GM23248 (cell line): ENCODE results near the gene OPRL1. TPM values are rescaled to one million over a fixed set of nuclear protein-coding genes. Genes with fewer than 3 reads are reported as not detected.

Source experiments
- DNase-seq: peaks from one replicate; pipeline ENCODE4 v3.0.0-alpha.2; 2015
- H2AFZ ChIP-seq: fragments of 200-600 bp; sonication (generic); 2 replicates; pipeline ENCODE4 v1.6.1; 2016; ENCODE audit warnings: antibody characterized with exemption
- H3F3A ChIP-seq: fragments of 200-600 bp; sonication (generic); 2 replicates; pipeline ENCODE4 v1.6.1; 2016; ENCODE audit warnings: mild to moderate bottlenecking, antibody characterized with exemption, mixed run types; ENCODE audit not compliant: insufficient read depth
- H3K27ac ChIP-seq: fragments of 200-600 bp; sonication (generic); 2 replicates; pipeline ENCODE4 v1.5.1; 2016; ENCODE audit warnings: mild to moderate bottlenecking
- H3K27me3 ChIP-seq: fragments of 200-600 bp; sonication (generic); replicated peaks from 2 replicates; pipeline ENCODE4 v1.6.1; 2016; ENCODE audit warnings: mild to moderate bottlenecking; ENCODE audit not compliant: insufficient read depth
- H3K36me3 ChIP-seq: fragments of 200-600 bp; sonication (generic); 2 replicates; pipeline ENCODE4 v1.6.1; 2016; ENCODE audit warnings: low read depth, mild to moderate bottlenecking
- H3K4me1 ChIP-seq: fragments of 200-600 bp; sonication (generic); 2 replicates; pipeline ENCODE4 v1.6.1; 2016; ENCODE audit warnings: mild to moderate bottlenecking; ENCODE audit not compliant: insufficient read depth
- H3K4me2 ChIP-seq: fragments of 200-600 bp; sonication (generic); one replicate; pipeline ENCODE4 v1.6.1; 2016; ENCODE audit warnings: mild to moderate bottlenecking; ENCODE audit not compliant: unreplicated experiment
- H3K4me3 ChIP-seq: fragments of 200-600 bp; sonication (generic); 2 replicates; pipeline ENCODE4 v1.5.1; 2016; ENCODE audit warnings: mild to moderate bottlenecking
- H3K79me2 ChIP-seq: fragments of 200-600 bp; sonication (generic); 2 replicates; pipeline ENCODE4 v1.6.1; 2016; ENCODE audit warnings: mild to moderate bottlenecking; ENCODE audit not compliant: insufficient read depth
- H3K9ac ChIP-seq: fragments of 200-600 bp; sonication (generic); 2 replicates; pipeline ENCODE4 v1.6.1; 2016; ENCODE audit warnings: mild to moderate bottlenecking
- H3K9me2 ChIP-seq: fragments of 200-600 bp; sonication (generic); 2 replicates; pipeline ENCODE4 v1.6.1; 2016; ENCODE audit warnings: mixed run types, mild to moderate bottlenecking, moderate library complexity; ENCODE audit not compliant: insufficient read depth
- H3K9me3 ChIP-seq: fragments of 200-600 bp; sonication (generic); one replicate; pipeline ENCODE4 v1.6.1; 2017; ENCODE audit warnings: low read depth
- H4K20me1 ChIP-seq: fragments of 200-600 bp; sonication (generic); 2 replicates; pipeline ENCODE4 v1.6.0; 2016; ENCODE audit not compliant: insufficient read depth
- EZH2 ChIP-seq: fragments of 200-600 bp; sonication (generic); IDR thresholded peaks from 2 replicates; pipeline ENCODE4 v1.6.1; 2018; ENCODE audit warnings: antibody characterized with exemption, mild to moderate bottlenecking; ENCODE audit not compliant: insufficient read depth, poor library complexity, severe bottlenecking
- EZH2phosphoT487 ChIP-seq: fragments of 200-600 bp; sonication (generic); IDR thresholded peaks from 2 replicates; pipeline ENCODE4 v1.6.1; 2018; ENCODE audit warnings: antibody characterized with exemption, moderate library complexity, mild to moderate bottlenecking, low read depth; ENCODE audit not compliant: insufficient read depth
- WGBS, 2 experiments: methylation state at CpG; one replicate each; pipeline ENCODE4 v1.1.6; 2015 to 2017; ENCODE audit warnings: low lambda C conversion rate in 2 of 2, low coverage in 1 of 2; ENCODE audit errors: missing lambda C conversion rate in 2 of 2; 5-methylcytosine and 5-hydroxymethylcytosine counted together
- in situ Hi-C: fragments of 300-500 bp; cut with MboI; formaldehyde crosslinking; loops from 2 replicates; pipeline ENCODE4 v1.15.0; 2020
- polyA plus RNA-seq: library from polyadenylated mRNA; unstranded; fragments of >200 nt; fragmentation: Nextera tagmentation; extraction: Ambion mirVana; gene quantifications from 2 replicates; pipeline ENCODE4 v1.2.1, GENCODE V29; 2016
- total RNA-seq: library from RNA; depleted of rRNA; stranded (reverse); fragments of >200 nt; shearing (Covaris generic); gene quantifications from 2 replicates; pipeline ENCODE4 v1.2.3, GENCODE V29; 2014

OPRL1 gene
- total and polyA plus RNA-seq, 2 experiments from 2014 or later, result 0.35 to 0.86 TPM

DNA sequence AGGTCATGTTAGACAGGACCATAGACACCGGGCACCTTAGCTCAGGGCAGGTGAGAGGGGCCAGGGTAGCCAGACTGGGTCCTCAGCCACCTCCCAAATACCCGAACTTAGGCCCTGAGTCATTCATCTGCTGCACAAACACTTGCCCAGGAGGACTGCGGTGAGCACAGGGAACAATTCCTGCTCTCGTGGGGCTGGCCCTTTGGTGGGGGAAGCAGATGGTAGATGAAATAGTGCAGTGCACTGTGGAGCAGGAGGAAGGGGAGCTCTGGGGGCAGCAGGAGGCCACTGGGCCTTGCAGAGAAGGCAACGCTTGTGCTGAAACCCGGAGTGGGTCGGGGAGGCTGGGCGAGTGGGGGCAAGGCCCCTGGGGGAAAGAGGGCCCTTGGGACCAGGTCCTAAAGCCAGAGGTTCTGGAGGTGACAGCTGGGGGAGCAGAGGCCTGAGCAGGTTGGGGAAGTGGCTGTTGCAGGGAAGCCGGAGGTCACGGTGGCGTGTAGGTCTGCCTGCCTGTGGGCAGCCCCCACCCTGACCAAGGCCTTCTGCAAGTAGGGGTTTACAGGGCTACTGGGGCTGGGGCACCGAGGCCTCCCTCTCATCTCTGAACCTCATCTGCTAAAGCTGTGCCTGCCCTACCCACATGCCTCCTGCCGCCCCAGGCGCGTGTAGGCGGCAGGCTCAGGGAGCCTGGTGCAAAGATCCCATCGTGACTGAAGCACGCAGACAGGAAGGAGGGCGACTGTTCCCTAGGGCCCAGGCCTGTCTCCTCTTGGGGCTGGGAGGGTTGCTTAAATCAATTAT is 32.2 kb downstream of the OPRL1 start:
- H2AFZ ChIP-seq, result no peak overlapping the region
- in situ Hi-C loops, result no loop called here
- no peak overlapping the region for H3K4me2 ChIP-seq
- H3K27ac ChIP-seq, result no peak overlapping the region
- H3K27me3 ChIP-seq, result no peaks in the 10 kb centered on the region; the same call in 1 of the 2 replicates
- DNase-seq, result no peak
- no peak overlapping the region for H3K9ac ChIP-seq
- no peaks in the 10 kb centered on the region for H3K4me1 ChIP-seq
- no peak overlapping the region for H3K4me3 ChIP-seq
- H3K9me2 ChIP-seq, result no peaks in the 10 kb centered on the region
- WGBS, 2 experiments, result 71 to 73% methylated on average over 14 to 19 of the region's 19 CpGs
- no peaks in the 10 kb centered on the region for H3K9me3 ChIP-seq
- TF ChIP-seq EZH2, result no peak
- TF ChIP-seq EZH2phosphoT487, result no peak
- H3K36me3 ChIP-seq, result no peaks in the 10 kb centered on the region
- H3K79me2 ChIP-seq, result no peaks in the 10 kb centered on the region
- H4K20me1 ChIP-seq, result no peaks in the 10 kb centered on the region
- no peaks in the 10 kb centered on the region for H3F3A ChIP-seq

DNA sequence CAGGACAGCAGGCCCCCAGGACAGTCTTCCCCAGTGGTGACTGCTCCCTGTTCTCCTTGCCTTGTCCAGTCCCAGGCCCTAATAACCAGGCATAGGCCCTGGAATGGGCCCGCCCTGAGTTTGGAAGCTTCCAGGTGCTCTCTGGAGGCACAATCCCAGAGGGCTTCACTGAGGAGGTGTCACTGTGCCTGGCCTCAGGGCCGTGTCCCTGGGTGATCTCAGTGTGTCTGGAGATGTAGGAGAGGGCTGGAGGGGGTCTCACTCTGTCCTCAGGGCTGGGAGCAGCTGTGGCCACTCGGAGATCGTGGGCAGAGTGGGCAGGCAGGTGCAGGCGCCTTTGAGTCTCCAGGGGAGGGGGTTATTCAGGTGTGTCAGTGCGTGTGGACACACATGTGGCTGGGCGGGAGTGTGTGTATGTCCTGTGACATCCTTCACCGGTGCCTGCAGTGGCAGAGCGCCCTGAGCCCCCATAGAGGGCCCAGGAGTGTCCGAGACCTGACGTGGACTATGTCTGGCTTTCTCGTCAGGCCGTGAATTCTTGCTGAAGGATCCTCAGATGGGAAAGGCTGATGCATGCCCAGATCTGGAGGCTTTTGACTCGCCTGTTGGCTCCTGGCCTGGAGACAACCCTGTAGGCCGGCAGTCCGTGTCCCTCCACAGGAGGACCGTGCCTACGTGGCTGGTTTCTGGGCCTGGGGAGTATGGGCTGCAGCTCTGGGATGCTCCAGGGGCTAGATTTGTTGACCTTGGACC is 33.0 kb downstream of the OPRL1 start:
- H3K9me2 ChIP-seq, result no peaks in the 10 kb centered on the region
- no peak for DNase-seq
- no peak overlapping the region for H3K4me2 ChIP-seq
- no peak overlapping the region for H2AFZ ChIP-seq
- H3K9me3 ChIP-seq, result no peaks in the 10 kb centered on the region
- no peak overlapping the region for H3K9ac ChIP-seq
- TF ChIP-seq EZH2 (no peak), EZH2phosphoT487 (no peak)
- no peaks in the 10 kb centered on the region for H3K4me1 ChIP-seq
- no peaks in the 10 kb centered on the region for H3K36me3 ChIP-seq
- H3K4me3 ChIP-seq, result no peak overlapping the region
- H3F3A ChIP-seq, result no peaks in the 10 kb centered on the region
- no peaks in the 10 kb centered on the region for H4K20me1 ChIP-seq
- WGBS, 2 experiments, result 42 to 50% methylated on average over 18 of the region's 18 CpGs
- in situ Hi-C loops, result no loop called here
- no peak overlapping the region for H3K27ac ChIP-seq
- no peaks in the 10 kb centered on the region; the same call in 1 of the 2 replicates for H3K27me3 ChIP-seq
- no peaks in the 10 kb centered on the region for H3K79me2 ChIP-seq

GRCh38 chr20:64113444-64113775 is 33.5 kb downstream of the OPRL1 start:
- DNase-seq, result no peak
- Histone ChIP-seq H3K9me3 (no peaks in the 10 kb centered on the region), H4K20me1 (no peaks in the 10 kb centered on the region), H3K4me3 (no peak overlapping the region), H3K27me3 (no peaks in the 10 kb centered on the region; the same call in 1 of the 2 replicates), H2AFZ (no peak overlapping the region), H3K4me2 (no peak overlapping the region), H3F3A (no peaks in the 10 kb centered on the region), H3K4me1 (no peaks in the 10 kb centered on the region), H3K9ac (no peak overlapping the region), H3K27ac (no peak overlapping the region), H3K36me3 (no peaks in the 10 kb centered on the region), H3K9me2 (no peaks in the 10 kb centered on the region), H3K79me2 (no peaks in the 10 kb centered on the region)
- TF ChIP-seq EZH2 (no peak), EZH2phosphoT487 (no peak)
- in situ Hi-C loops, result no loop called here
- WGBS, 2 experiments, result 39 to 46% methylated on average over 6 of the region's 6 CpGs

DNA sequence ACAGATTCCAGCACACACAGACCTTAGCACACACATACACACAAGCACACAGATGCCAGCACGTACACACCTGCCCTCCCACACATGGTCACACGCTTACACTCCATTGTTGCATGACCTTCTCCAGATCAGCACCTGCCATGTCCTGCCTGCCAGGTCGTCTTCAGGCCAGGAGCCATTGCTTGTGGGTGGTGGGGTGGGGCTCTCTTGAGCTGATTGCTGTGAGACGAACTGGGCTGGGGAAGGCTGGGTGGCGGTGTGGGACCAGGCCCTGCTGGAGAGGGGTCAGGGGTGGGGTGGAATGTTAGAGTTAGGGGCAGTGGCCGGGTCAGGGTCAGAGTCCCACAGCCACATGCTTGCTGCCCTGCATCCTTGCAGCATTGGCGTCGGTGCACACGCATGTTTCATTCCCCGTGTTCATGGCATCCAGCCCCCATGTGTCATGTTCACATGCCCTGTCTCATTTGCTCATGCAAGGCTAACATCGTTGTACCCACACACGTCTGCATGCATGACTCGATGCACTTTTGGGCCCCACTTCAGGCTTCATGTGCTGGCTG is 34.0 kb downstream of the OPRL1 start:
- 27 to 35% methylated on average over 12 to 13 of the region's 13 CpGs for WGBS, 2 experiments
- no peak overlapping the region for H3K4me3 ChIP-seq
- no peaks in the 10 kb centered on the region for H3K4me1 ChIP-seq

More for the DNA sequence above, 34.0 kb downstream of the OPRL1 start:
- Histone ChIP-seq H3K9me2 (no peaks in the 10 kb centered on the region), H3K27me3 (no peaks in the 10 kb centered on the region; the same call in 1 of the 2 replicates), H3K79me2 (no peaks in the 10 kb centered on the region), H3K27ac (no peak overlapping the region), H3K9ac (no peak overlapping the region), H3K4me2 (no peak overlapping the region), H4K20me1 (no peaks in the 10 kb centered on the region), H3K9me3 (no peaks in the 10 kb centered on the region), H3F3A (no peaks in the 10 kb centered on the region), H2AFZ (no peak overlapping the region), H3K36me3 (no peaks in the 10 kb centered on the region)
- no peak for DNase-seq
- in situ Hi-C loops, result no loop called here
- TF ChIP-seq EZH2 (no peak), EZH2phosphoT487 (no peak)
